NCI-H2081 treated with DMSO at 0.1 percent for 48 hours (cell line): ENCODE data around the gene CPEB1.
A peak's percentile ranks its signal among the peaks of the same experiment; 100 is the strongest.

ENCODE experiments used
- DNase-seq: peaks from one replicate; lab custom pipeline; 2025; lab: John Stamatoyannopoulos, UW

Gene CPEB1

DNA sequence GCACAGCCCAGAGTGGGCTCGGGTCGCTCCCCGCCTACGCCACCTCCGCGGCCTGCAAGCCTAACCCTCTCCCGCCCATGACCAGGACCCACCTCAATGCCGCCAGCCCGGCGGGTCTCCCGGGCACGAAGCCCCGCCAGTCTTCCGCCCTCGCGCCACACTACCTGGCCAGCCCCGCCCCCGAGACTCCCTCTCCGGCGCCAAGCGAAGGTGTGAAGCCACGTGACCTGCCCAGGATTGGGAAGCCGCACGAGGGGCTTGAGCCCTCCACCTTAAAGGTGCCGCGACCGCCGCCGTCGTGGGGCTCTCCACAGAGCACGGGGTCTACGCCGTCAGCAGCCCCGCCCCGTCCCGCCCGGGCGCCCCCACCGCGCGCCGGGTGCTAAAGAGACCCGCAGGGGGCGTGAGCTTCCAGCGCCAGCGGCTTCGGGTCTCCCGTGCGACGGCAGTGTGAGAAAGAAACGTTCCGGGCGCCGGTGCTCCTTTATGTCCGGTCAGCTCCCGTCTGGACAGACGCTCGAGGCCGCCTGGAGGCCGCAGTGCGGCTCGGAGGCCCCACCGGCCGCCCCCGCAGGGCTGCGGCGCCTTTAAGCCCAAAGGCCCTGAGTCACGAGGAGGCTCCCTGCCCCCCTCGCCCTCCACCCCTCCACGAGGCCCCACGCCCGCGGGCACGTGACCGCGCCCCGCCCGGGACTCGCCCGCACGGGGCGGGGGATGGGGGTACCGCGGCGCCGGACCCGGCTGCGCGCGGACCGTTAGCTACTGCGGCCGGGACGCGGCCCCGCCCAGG lies at the start of gene CPEB1:
Gene CPEB1 (minus strand): TSS at position 319 of the 790 bp plus-strand sequence. CDS start 18,904 bp downstream, outside the sequence.
- no peak for DNase-seq

DNA sequence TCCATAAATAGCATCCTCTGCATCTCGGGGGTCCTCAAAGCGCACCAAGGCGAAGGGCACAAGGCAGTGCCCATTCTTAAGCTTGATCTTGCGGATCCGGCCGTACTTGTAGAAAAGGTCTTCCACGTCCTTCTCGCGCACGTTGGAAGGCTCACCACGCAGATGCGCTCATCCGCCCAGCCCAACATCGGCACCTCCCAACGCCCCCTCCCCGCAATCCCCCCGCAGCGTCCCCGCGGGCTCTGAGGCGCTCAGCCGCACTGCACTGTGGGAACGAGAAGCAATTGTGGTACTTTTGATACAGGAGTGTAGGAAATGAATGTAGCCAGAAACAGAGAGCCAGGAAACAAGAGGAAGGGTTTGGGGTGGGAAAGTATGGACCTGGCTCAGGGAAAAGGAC lies 45.0 kb upstream of the CPEB1 start:
- no peak for DNase-seq

GRCh38 chr15:82689147-82689546 lies 42.0 kb upstream of the CPEB1 start:
- no peak for DNase-seq

DNA sequence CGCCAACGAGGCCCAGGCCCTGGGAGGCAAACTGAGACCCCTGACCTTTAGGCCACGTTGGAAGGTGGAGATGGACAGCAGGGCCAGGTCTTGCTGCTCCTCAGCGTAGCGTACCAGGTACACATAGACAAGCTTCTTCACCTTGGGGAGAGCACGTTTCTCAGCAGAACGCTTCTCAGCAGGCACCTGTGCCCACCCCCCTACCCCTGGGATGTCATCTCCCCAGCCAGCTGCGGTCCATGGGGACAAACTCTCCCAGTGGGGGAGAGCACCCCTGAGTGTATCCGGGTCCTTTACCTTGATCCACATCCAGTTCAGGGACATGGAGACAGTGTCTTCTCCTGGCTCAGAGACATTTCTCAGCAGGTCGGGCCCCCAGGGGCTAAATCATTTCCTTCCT lies 41.5 kb upstream of the CPEB1 start:
- DNase-seq: no peak

GRCh38 chr15:82681371-82681770 lies 34.2 kb upstream of the CPEB1 start:
- DNase-seq: no peak

DNA sequence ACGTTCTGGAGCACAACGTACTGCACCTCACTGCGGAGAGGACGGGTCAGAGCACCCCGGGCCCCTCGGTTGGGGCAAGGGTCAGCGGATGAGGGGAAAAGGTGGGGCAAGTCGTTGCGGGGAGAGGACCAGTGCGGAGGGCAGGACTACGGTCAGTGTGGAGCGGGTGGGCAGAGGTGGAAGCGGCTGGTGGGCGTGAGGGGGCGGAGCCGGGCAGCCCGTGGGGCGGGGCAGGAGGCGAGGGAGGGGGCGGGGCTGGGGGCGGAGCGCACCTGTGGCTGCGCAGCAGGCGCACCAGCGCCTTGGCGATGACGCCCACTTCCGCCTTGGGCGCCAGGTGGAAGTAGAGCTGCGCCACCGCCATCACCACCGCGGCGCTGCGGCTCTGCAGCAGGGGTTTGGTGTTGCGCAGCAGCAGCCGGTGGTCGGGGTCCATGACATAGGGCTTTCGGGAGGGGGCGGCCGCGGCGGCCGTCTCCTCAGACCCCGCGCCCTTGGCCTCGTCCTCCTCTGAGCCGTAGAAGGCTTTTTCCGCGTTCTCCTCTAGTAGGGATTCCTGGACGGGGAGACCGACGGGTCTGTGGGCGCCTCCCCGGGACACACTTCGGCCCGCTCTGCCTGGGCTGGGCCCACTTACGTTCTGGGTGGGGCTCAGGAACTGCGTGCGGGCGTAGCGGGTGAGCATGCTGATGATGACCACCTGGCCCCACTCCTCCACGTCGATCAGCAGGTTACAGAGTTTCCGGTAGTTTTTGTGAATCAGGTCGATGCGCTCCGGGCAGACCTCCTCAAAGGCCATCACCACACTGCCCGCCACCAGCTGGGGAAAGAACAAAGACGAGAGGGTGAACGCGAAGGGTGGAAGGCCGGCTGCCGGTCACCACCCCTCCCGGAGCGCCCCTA lies 33.3 kb upstream of the CPEB1 start:
- DNase-seq: peak; percentile 10

- no peak for DNase-seq
Observed at GRCh38 chr15:82679626-82680199, 32.5 kb upstream of the CPEB1 start.

DNA sequence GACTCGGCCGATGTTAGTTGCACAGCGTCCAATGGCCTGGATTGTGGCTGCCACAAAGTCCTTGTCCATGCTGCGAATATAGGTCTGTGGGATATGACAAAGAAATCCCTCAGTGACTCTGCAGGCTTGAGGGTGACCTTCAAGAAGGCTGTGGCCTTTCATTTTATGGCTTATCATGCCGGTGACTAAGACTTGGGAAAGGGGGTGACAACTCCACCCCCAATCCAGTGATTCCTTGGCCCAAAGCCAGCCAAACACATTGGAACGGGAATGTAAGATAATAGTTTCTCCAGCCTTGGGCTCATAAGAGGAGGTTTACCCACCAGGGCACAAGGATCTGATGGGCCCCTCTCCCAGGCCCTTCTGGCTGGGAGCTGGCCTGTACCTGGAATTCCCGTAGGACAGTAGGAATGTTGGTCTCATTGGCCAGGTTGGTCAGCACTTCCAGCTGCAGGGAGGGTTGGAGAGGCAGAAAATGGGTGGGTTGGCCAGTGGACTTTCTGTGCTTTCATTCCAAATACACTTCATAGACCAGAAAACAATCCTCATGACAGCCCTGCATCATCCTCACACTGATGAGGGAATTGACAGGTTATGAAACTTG lies 30.7 kb upstream of the CPEB1 start:
- DNase-seq: no peak

GRCh38 chr15:82674873-82675272 lies 27.7 kb upstream of the CPEB1 start:
- no peak for DNase-seq

GRCh38 chr15:82670699-82671098 lies 23.5 kb upstream of the CPEB1 start:
- DNase-seq: no peak

DNA sequence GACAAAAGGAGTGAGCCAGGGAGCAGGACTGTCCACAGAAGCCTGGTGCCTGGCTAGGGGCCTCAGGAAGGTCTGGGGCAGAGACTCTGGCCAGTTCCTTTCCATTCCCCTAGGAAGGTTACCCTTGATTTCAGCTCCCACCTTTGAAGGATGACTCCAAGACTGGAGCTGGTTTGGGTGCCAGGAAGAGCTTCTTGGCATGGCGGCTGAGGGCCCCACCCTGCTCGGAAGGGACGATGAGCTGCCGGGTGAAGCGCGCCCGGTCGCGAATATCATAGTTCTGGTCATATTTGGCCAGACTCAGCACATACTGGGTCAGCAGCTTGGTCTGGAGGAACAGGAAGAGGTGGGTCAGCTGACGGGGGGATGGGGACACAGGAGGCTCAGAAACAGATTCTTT lies 19.4 kb upstream of the CPEB1 start:
- no peak for DNase-seq

GRCh38 chr15:82664021-82664420 lies 16.9 kb upstream of the CPEB1 start:
- no peak for DNase-seq

GRCh38 chr15:82663186-82663600 lies 16.0 kb upstream of the CPEB1 start:
- no peak for DNase-seq

- DNase-seq: no peak
Observed at GRCh38 chr15:82662641-82663040, 15.5 kb upstream of the CPEB1 start.

DNA sequence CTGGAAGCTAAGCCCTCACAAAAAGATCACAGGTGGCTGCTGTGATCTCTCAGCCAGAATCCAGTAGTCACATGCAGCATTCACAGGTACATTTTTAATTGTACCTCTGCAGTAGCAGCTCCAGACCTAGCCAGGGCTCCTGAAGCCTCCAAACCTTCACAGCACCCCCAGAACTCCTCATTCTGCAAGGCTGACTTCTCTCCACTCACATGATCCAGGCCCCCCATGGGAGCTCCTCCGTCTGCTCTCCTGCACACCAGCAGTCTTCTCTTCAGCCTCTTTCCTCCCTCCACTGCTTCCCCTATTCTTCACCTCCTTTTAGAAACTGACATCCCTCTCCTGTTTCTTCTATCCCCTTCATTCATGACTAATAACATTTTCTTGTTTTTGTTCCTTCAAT lies 13.2 kb upstream of the CPEB1 start:
- DNase-seq: no peak

DNA sequence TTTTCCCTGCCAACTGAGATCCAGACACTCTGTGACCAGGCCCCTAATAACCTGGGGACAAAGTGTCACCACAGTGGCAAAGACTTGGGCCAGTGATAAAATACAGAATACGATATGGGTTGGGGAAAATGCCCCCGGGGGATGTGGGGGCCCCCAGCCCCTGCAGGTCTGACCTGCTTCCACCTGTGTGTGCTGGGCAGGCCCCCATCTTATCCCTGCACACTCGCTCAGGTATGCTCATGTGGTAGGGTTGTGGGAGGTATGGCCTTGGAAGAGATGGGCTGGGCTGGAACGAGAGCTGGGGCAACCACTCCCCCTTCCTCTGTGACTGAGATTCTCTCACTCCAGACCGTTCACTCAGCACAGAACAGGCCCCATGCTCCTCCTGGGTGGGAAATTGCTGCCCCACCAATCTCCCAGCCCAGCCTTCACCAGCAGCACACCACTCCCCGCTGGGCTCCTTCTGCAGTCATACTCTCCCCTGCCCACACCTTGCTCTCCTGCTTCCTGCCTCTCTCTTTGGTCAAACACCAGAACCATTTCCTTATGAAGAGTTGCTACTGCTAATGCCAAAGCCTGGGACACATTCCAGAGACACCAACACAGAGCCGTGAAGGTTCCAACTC lies 9.6 kb upstream of the CPEB1 start:
- no peak for DNase-seq

GRCh38 chr15:82655606-82656005 lies 8.4 kb upstream of the CPEB1 start:
- DNase-seq: no peak

DNA sequence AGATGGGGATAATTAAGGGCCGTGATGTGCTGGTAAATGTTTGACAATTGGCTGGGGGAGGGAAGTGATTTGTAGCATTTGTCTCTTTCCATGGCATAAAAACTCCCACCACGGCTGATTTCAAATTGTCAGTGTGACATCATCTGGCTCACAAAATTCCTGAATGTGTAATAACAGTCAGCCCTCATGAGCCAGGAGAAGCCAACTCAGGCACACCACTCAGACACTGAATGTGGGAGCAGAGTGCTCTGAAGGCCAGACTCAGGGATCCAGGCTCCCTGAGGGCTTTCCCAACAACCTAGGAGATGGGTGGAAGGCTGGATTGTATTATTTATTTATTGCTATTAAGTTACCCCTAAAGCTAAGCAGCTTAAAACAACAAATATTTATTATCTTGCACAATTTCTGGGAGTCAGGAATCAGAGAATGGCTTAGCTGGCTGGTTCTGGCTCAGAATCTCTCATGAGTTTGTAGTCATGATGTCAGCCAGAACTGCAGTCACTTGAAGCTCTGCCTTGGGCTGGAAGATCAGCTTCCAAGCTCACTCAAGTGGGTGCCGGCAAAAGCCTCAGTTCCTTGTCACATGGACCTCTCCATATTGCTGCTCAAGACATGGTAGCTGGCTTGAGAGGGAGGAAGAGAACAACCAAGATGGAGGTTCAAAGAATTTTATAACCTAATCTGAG lies 6.5 kb upstream of the CPEB1 start:
- no peak for DNase-seq

DNA sequence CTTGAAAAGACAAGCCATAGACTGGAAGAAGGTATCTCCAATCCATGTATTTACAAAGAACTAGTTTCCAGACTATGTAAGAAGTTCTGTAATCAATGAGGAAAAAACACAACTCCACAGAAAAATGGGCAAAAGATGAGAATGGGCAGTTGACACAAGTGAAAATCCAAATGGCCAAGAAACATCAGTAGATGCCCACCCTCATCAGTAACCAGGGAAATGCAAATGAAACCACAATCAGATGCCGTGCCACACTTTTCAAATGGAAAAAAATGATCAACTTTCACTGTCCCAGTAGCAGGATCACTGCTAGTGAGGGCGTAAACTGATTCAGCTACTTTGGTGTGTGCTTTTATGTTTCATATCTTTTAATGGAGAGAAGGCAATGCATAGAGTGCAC lies 4.5 kb upstream of the CPEB1 start:
- no peak for DNase-seq

GRCh38 chr15:82650046-82650670 lies 3.0 kb upstream of the CPEB1 start:
- DNase-seq: no peak
